ENCODE results near the gene HS6ST2.

Gene HS6ST2

DNA sequence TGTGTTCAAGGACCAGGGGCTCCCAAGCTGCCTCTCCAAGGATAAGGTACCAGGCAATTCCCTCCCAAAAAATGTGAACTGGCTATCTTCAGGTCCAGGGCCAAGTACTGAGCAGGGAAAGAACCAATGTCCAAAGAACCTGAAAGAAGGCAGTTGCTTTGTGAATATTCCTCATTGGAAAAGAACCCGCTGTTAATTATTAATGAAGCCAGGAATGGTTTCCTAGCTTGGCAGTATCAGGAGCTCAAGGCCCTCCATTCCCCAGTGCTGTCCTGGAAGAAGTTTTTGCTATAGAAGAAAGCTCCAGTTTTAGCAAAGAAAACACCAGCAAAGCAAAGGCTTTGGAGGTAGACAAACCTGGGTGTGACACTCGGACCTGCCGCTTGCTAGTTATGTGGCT lies 339.6 kb downstream of the HS6ST2 start:
- Histone ChIP-seq H3K4me3 (ENCODE audit: low read depth, low read length) (no peak overlapping the region), H3K27ac (ENCODE audit: extremely low read depth, low read depth, low read length) (no peak overlapping the region), H3K4me1 (ENCODE audit: control insufficient read depth, insufficient read depth, low read length) (no peaks in the 10 kb centered on the region), H3K36me3 (ENCODE audit: control insufficient read depth in 2 of 2, insufficient read depth in 1 of 2, low read length in 2 of 2) (no peaks in the 10 kb centered on the region), H3K9me3 (ENCODE audit: control insufficient read depth, insufficient read depth, low read depth, low read length) (no peaks in the 10 kb centered on the region)
- ChIA-PET POLR2A (no interaction called here), CTCF (interaction anchor here (0.6 to 1.4 kb wide), 5 partner anchors 13 to 1646 kb away, joined by 3 to 9 read pairs (median 3); no protein-coding TSS in a partner anchor)
- no peak for TF ChIP-seq SCRT2 (tag by site-specific recombination; IDR thresholded peaks at IDR 0.05)
- no peak for TF ChIP-seq KLF10 (tag by site-specific recombination; IDR thresholded peaks at IDR 0.05)
- TF ChIP-seq, protein P1, sequence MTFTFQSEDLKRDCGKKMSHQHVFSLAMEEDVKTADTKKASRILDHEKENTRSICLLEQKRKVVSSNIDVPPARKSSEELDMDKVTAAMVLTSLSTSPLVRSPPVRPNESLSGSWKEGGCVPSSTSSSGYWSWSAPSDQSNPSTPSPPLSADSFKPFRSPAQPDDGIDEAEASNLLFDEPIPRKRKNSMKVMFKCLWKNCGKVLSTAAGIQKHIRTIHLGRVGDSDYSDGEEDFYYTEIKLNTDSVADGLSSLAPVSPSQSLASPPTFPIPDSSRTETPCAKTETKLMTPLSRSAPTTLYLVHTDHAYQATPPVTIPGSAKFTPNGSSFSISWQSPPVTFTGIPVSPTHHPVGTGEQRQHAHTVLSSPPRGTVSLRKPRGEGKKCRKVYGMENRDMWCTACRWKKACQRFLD (tag by site-specific recombination; IDR thresholded peaks at IDR 0.05): no peak
- TF ChIP-seq, protein P2, sequence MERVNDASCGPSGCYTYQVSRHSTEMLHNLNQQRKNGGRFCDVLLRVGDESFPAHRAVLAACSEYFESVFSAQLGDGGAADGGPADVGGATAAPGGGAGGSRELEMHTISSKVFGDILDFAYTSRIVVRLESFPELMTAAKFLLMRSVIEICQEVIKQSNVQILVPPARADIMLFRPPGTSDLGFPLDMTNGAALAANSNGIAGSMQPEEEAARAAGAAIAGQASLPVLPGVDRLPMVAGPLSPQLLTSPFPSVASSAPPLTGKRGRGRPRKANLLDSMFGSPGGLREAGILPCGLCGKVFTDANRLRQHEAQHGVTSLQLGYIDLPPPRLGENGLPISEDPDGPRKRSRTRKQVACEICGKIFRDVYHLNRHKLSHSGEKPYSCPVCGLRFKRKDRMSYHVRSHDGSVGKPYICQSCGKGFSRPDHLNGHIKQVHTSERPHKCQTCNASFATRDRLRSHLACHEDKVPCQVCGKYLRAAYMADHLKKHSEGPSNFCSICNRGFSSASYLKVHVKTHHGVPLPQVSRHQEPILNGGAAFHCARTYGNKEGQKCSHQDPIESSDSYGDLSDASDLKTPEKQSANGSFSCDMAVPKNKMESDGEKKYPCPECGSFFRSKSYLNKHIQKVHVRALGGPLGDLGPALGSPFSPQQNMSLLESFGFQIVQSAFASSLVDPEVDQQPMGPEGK (tag by site-specific recombination; IDR thresholded peaks at IDR 0.05): no peak
- TF ChIP-seq KLF8 (tag by site-specific recombination; IDR thresholded peaks at IDR 0.05): no peak
- TF ChIP-seq ZSCAN16 (tag by site-specific recombination; IDR thresholded peaks at IDR 0.05): no peak
- TF ChIP-seq KLF16 (tag by site-specific recombination; IDR thresholded peaks at IDR 0.05): no peak
- no peak for TF ChIP-seq ZNF621 (tag by site-specific recombination; IDR thresholded peaks at IDR 0.05)

DNA sequence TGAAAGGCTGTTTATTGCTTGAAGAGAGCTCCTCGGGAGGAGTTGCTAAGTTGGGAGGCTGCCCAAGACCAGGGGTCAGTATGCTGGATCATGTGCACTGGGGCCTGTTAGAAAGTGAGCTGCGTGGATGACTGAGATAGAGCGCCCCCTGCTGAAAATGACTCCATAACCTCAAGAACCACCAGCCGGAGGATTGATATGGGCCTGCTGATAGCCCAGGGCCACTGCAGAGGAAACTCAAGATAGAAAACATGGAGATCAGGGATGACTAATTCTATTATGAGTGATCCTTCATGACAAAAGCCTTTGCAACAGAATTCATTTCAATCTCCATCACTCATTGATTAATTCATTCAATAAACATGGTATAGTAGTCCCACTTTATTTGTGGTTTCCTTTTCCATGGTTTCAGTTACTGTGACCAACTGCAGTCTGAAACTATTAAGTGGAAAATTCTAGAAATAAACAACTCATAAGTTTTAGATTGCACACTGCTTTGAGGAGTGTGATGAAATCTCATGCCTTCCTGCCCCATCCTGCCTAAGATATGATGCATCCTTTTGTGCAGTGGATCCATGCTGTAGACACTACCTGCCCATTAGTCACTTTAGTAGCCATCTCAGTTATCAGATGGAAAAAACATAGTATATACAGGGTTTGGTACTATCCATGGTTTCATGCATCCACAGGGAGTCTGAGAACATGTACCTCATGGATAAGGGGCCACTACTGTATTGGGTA lies 342.9 kb downstream of the HS6ST2 start:
- ChIA-PET POLR2A (no interaction called here), CTCF (interaction anchor here (0.5 to 3.8 kb wide), 32 partner anchors 7 to 1701 kb away, joined by 3 to 58 read pairs (median 4); partner anchors contain the start of gene RAP2C)
- H3K9me3 ChIP-seq (ENCODE audit: control insufficient read depth, insufficient read depth, low read depth, low read length): no peaks in the 10 kb centered on the region
- no peaks in the 10 kb centered on the region for H3K4me1 ChIP-seq (ENCODE audit: control insufficient read depth, insufficient read depth, low read length)
- no peak overlapping the region for H3K4me3 ChIP-seq (ENCODE audit: low read depth, low read length)
- 0 out of 2 replicates have a peak, but pooled peaks have one; percentile 35 for TF ChIP-seq ZNF660 (tag by site-specific recombination; IDR thresholded peaks at IDR 0.05)
- TF ChIP-seq ZNF654 (tag by site-specific recombination; IDR thresholded peaks at IDR 0.05; ENCODE audit: low read depth): peak; percentile 45
- TF ChIP-seq, protein P3, sequence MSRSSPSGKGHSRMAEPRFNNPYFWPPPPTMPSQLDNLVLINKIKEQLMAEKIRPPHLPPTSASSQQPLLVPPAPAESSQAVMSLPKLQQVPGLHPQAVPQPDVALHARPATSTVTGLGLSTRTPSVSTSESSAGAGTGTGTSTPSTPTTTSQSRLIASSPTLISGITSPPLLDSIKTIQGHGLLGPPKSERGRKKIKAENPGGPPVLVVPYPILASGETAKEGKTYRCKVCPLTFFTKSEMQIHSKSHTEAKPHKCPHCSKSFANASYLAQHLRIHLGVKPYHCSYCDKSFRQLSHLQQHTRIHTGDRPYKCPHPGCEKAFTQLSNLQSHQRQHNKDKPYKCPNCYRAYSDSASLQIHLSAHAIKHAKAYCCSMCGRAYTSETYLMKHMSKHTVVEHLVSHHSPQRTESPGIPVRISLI (tag by site-specific recombination; IDR thresholded peaks at IDR 0.05): no peak
- no peak overlapping the region for H3K27ac ChIP-seq (ENCODE audit: extremely low read depth, low read depth, low read length)
- H3K36me3 ChIP-seq (ENCODE audit: control insufficient read depth in 2 of 2, insufficient read depth in 1 of 2, low read length in 2 of 2): no peaks in the 10 kb centered on the region

DNA sequence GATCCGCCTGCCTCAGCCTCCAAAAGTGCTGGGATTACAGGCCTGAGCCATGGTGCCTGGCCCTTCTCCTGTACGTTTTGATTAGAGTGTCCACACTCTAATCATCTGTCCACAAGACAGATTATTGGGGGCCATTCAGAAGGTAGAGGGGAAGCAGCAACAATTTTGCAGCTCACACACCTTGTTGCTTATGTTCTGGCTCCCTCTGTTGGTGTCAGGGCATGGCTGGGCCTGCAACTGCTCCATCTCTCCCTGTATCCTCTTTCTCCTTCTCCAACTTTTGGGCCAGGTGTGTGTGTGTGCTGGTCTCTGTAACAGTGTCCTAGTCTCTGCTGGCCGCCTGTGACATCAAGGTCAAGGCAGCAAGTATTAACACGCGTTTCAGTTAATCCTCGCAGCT lies 344.1 kb downstream of the HS6ST2 start:
- Histone ChIP-seq H3K9me3 (ENCODE audit: control insufficient read depth, insufficient read depth, low read depth, low read length) (no peaks in the 10 kb centered on the region), H3K36me3 (ENCODE audit: control insufficient read depth in 2 of 2, insufficient read depth in 1 of 2, low read length in 2 of 2) (no peaks in the 10 kb centered on the region), H3K4me3 (ENCODE audit: low read depth, low read length) (no peak overlapping the region), H3K4me1 (ENCODE audit: control insufficient read depth, insufficient read depth, low read length) (no peaks in the 10 kb centered on the region), H3K27ac (ENCODE audit: extremely low read depth, low read depth, low read length) (no peak overlapping the region)
- peak; percentile 50 for TF ChIP-seq ZNF654 (tag by site-specific recombination; IDR thresholded peaks at IDR 0.05; ENCODE audit: low read depth)
- TF ChIP-seq, protein P4, sequence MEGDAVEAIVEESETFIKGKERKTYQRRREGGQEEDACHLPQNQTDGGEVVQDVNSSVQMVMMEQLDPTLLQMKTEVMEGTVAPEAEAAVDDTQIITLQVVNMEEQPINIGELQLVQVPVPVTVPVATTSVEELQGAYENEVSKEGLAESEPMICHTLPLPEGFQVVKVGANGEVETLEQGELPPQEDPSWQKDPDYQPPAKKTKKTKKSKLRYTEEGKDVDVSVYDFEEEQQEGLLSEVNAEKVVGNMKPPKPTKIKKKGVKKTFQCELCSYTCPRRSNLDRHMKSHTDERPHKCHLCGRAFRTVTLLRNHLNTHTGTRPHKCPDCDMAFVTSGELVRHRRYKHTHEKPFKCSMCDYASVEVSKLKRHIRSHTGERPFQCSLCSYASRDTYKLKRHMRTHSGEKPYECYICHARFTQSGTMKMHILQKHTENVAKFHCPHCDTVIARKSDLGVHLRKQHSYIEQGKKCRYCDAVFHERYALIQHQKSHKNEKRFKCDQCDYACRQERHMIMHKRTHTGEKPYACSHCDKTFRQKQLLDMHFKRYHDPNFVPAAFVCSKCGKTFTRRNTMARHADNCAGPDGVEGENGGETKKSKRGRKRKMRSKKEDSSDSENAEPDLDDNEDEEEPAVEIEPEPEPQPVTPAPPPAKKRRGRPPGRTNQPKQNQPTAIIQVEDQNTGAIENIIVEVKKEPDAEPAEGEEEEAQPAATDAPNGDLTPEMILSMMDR (tag by site-specific recombination; IDR thresholded peaks at IDR 0.05): peak; percentile 56
- TF ChIP-seq, protein P5, sequence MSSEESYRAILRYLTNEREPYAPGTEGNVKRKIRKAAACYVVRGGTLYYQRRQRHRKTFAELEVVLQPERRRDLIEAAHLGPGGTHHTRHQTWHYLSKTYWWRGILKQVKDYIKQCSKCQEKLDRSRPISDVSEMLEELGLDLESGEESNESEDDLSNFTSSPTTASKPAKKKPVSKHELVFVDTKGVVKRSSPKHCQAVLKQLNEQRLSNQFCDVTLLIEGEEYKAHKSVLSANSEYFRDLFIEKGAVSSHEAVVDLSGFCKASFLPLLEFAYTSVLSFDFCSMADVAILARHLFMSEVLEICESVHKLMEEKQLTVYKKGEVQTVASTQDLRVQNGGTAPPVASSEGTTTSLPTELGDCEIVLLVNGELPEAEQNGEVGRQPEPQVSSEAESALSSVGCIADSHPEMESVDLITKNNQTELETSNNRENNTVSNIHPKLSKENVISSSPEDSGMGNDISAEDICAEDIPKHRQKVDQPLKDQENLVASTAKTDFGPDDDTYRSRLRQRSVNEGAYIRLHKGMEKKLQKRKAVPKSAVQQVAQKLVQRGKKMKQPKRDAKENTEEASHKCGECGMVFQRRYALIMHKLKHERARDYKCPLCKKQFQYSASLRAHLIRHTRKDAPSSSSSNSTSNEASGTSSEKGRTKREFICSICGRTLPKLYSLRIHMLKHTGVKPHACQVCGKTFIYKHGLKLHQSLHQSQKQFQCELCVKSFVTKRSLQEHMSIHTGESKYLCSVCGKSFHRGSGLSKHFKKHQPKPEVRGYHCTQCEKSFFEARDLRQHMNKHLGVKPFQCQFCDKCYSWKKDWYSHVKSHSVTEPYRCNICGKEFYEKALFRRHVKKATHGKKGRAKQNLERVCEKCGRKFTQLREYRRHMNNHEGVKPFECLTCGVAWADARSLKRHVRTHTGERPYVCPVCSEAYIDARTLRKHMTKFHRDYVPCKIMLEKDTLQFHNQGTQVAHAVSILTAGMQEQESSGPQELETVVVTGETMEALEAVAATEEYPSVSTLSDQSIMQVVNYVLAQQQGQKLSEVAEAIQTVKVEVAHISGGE (tag by site-specific recombination; conservative IDR thresholded peaks at IDR 0.05; ENCODE audit: low read depth): no peak
- ChIA-PET CTCF (interaction anchor here (0.6 to 3.8 kb wide), 27 partner anchors 9 to 793 kb away, joined by 3 to 58 read pairs (median 5); partner anchors contain the start of gene RAP2C), POLR2A (no interaction called here)
